Measurements from ENCODE around the gene GATB. TPM values are rescaled to one million over a fixed set of nuclear protein-coding genes. Genes with fewer than 3 reads are reported as not detected.

Gene GATB
- polyA plus RNA-seq, 3 donors, result 5.5 to 12.2 (median 9.0) TPM

- peaks cover 4 to 35% of the 10 kb centered on the region in 2 donors for H3K36me3 ChIP-seq (replicated peaks in 1 of 2; ENCODE audit: control insufficient read depth in 1 of 2, insufficient read depth in 2 of 2, low read length in 2 of 2)
- no peaks in the 10 kb centered on the region for H3K9me3 ChIP-seq (replicated peaks in 1 of 2; ENCODE audit: control insufficient read depth in 1 of 2, insufficient read depth in 1 of 2, low read length in 2 of 2)
- H2AFZ ChIP-seq (ENCODE audit: insufficient read depth, low read depth, low read length, poor library complexity, severe bottlenecking), result no peak overlapping the region
- H3K4me2 ChIP-seq (replicated peaks; ENCODE audit: extremely low read depth, low read length, poor library complexity, severe bottlenecking), result no peak overlapping the region
- H3K79me2 ChIP-seq (ENCODE audit: insufficient read depth, low read length), result peaks cover 5% of the 10 kb centered on the region
- no peak overlapping the region for H3K27ac ChIP-seq (ENCODE audit: low read depth in 1 of 2, low read length in 2 of 2)
- intact Hi-C loops (cut with micrococcal nuclease), result no loop called here
- H3K27me3 ChIP-seq (ENCODE audit: control insufficient read depth in 2 of 2, insufficient read depth in 2 of 2, low read length in 2 of 2), result no peaks in the 10 kb centered on the region
- Mint-ChIP-seq H3K36me3 (peaks cover 17 to 38% of the 10 kb centered on the region in 2 donors), H3K27ac (no peak overlapping the region), H3K4me3 (no peak overlapping the region), H3K4me1 (no peaks in the 10 kb centered on the region), H3K27me3 (ENCODE audit: low read depth in 3 of 3) (no peaks in the 10 kb centered on the region), H3K9me3 (peaks cover 0 to 5% (median 0%) of the 10 kb centered on the region in 7 donors)
- no peak overlapping the region for H3K9ac ChIP-seq (ENCODE audit: insufficient read depth, low read length, poor library complexity, severe bottlenecking)
- H3K4me3 ChIP-seq (replicated peaks in 1 of 3; ENCODE audit: low read depth in 2 of 3, low read length in 3 of 3), result no peak overlapping the region
- no peak for DNase-seq
- H4K20me1 ChIP-seq (ENCODE audit: insufficient read depth, low read length), result no peaks in the 10 kb centered on the region
- TF ChIP-seq, protein P1, sequence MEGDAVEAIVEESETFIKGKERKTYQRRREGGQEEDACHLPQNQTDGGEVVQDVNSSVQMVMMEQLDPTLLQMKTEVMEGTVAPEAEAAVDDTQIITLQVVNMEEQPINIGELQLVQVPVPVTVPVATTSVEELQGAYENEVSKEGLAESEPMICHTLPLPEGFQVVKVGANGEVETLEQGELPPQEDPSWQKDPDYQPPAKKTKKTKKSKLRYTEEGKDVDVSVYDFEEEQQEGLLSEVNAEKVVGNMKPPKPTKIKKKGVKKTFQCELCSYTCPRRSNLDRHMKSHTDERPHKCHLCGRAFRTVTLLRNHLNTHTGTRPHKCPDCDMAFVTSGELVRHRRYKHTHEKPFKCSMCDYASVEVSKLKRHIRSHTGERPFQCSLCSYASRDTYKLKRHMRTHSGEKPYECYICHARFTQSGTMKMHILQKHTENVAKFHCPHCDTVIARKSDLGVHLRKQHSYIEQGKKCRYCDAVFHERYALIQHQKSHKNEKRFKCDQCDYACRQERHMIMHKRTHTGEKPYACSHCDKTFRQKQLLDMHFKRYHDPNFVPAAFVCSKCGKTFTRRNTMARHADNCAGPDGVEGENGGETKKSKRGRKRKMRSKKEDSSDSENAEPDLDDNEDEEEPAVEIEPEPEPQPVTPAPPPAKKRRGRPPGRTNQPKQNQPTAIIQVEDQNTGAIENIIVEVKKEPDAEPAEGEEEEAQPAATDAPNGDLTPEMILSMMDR (IDR thresholded peaks at IDR 0.05), result no peak
- WGBS (ENCODE audit: insufficient coverage), result no CpG with 5 or more reads among the region's 5 CpGs
- no peaks in the 10 kb centered on the region for H3K4me1 ChIP-seq (ENCODE audit: control insufficient read depth in 1 of 2, insufficient read depth in 2 of 2, low read length in 2 of 2)
These were observed 15.2 kb downstream of the GATB start for GRCh38 chr4:151745481-151746231.

DNA sequence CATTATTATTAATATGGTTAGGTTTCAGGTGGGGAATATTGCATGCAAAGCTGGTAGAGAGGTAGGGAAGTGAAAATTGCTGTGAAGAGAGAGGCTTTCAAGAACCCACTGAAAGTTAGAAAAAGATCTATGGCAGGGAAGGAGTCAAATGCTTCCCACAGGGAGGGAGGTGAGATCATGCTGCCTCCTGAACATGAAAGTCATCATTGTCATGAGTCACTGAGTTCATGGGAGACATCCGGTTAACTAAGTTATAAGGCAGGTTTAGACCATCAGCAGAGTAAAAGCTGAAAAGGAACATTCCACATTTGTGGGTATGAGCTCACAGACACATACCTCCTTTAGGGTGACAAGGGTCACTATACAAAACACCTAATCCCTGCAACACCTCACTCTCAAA lies 16.2 kb downstream of the GATB start:
- Histone ChIP-seq H2AFZ (ENCODE audit: insufficient read depth, low read depth, low read length, poor library complexity, severe bottlenecking) (no peak overlapping the region), H3K79me2 (ENCODE audit: insufficient read depth, low read length) (peaks cover 5% of the 10 kb centered on the region), H3K4me1 (ENCODE audit: control insufficient read depth in 1 of 2, insufficient read depth in 2 of 2, low read length in 2 of 2) (no peaks in the 10 kb centered on the region), H3K9ac (ENCODE audit: insufficient read depth, low read length, poor library complexity, severe bottlenecking) (no peak overlapping the region), H3K9me3 (replicated peaks in 1 of 2; ENCODE audit: control insufficient read depth in 1 of 2, insufficient read depth in 1 of 2, low read length in 2 of 2) (no peaks in the 10 kb centered on the region), H3K4me2 (replicated peaks; ENCODE audit: extremely low read depth, low read length, poor library complexity, severe bottlenecking) (no peak overlapping the region), H4K20me1 (ENCODE audit: insufficient read depth, low read length) (no peaks in the 10 kb centered on the region), H3K4me3 (replicated peaks in 1 of 3; ENCODE audit: low read depth in 2 of 3, low read length in 3 of 3) (no peak overlapping the region), H3K27me3 (ENCODE audit: control insufficient read depth in 2 of 2, insufficient read depth in 2 of 2, low read length in 2 of 2) (no peaks in the 10 kb centered on the region), H3K36me3 (replicated peaks in 1 of 2; ENCODE audit: control insufficient read depth in 1 of 2, insufficient read depth in 2 of 2, low read length in 2 of 2) (peaks cover 4 to 34% of the 10 kb centered on the region in 2 donors), H3K27ac (ENCODE audit: low read depth in 1 of 2, low read length in 2 of 2) (no peak overlapping the region)
- TF ChIP-seq, protein P1 (IDR thresholded peaks at IDR 0.05), result no peak
- DNase-seq, result no peak
- Mint-ChIP-seq H3K27me3 (ENCODE audit: low read depth in 3 of 3) (no peaks in the 10 kb centered on the region), H3K4me3 (no peak overlapping the region), H3K36me3 (peaks cover 16 to 33% of the 10 kb centered on the region in 2 donors), H3K4me1 (no peaks in the 10 kb centered on the region), H3K27ac (no peak overlapping the region), H3K9me3 (peaks cover 0 to 1% (median 0%) of the 10 kb centered on the region in 7 donors)
- intact Hi-C loops (cut with micrococcal nuclease), result no loop called here
- no CpG with 5 or more reads among the region's 1 CpG for WGBS (ENCODE audit: insufficient coverage)

Measured in CD14-positive monocyte (primary cell).